Measurements from ENCODE around the gene RRP1B. TPM values are rescaled to one million over a fixed set of nuclear protein-coding genes. Genes with fewer than 3 reads are reported as not detected.
A peak's percentile ranks its signal among the peaks of the same experiment; 100 is the strongest.

The RRP1B gene
- total RNA-seq, 1 experiment from 2014 or later, result 55.9 TPM

DNA sequence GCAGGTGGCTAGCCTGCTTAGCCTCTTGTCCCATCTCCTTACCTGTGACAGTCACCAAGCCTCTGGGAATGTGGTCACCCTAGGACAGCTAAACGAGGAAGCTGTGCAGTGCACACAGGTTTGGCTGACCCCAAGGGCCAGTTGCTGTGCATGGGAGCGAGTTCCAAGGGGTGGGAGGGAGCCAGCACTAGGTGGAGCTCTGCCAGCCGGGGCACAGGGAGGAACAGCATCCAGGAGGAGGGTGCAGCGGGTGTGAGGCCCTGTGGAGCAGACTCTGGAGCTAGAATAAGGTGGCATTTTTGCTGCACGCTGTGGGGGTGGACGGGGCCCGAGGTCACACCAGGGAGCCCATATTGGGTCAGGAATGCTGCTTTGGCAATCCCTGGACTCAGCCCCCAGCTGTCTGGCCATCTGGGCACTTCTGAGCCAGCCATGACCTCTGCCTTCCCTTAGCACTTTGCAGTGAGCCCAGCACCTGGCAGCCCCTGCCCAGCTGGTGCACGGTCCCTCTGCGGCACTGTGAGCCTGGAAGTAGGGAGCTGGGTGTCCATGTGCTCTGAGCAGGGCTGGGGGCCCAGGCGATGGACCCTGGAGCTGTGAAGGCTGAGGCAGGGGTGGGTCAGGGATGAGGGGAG lies 68.3 kb downstream of the RRP1B start:
- H3K36me3 ChIP-seq (ENCODE audit: control insufficient read depth in 1 of 2, insufficient read depth in 2 of 2, low read length in 2 of 2), result peaks cover 3 to 10% of the 10 kb centered on the region in 2 experiments; a peak in 1 of 4 replicates
- peak overlapping the region; percentile 44 to 57 for H3K4me3 ChIP-seq (replicated peaks in 1 of 2; ENCODE audit: low read depth in 1 of 2, low read length in 2 of 2)
- peaks cover 98% of the 10 kb centered on the region for H3K79me2 ChIP-seq (ENCODE audit: insufficient read depth, low read length)
- no peaks in the 10 kb centered on the region for H3K9me2 ChIP-seq (ENCODE audit: insufficient read depth)
- no TSS peak for BruUV-seq (replicated peaks)
- intact Hi-C loops (cut with micrococcal nuclease), result no loop called here
- peak overlapping the region; percentile 81 for H3K4me2 ChIP-seq (ENCODE audit: low read length)
- H3K27ac ChIP-seq (ENCODE audit: low read depth, low read length), result peak overlapping the region; percentile 75
- ATAC-seq, result peak; percentile 48
- DNase-seq (ENCODE audit: low read depth, low spot score), result no peak
- ChIA-PET CTCF (interaction anchor here (1.6 kb wide), 1 partner anchor 10 kb away, joined by 3 read pairs; no protein-coding TSS in a partner anchor), POLR2A (interaction anchor here (2.0 kb wide), 1 partner anchor 15 kb away, joined by 5 read pairs; no protein-coding TSS in a partner anchor), RAD21 (ENCODE audit: low non-redundant PET in 1 of 2, low total read pairs in 2 of 2, uncharacterized antibody in 2 of 2, unreplicated experiment in 2 of 2) (no interaction called here)
- no peaks in the 10 kb centered on the region for H4K20me1 ChIP-seq (ENCODE audit: insufficient read depth)
- H3K27me3 ChIP-seq (ENCODE audit: insufficient read depth, low read length), result no peaks in the 10 kb centered on the region
- H2AFZ ChIP-seq (ENCODE audit: low read depth, low read length, poor library complexity, severe bottlenecking), result no peak overlapping the region
- peak overlapping the region; percentile 58 for H3K9ac ChIP-seq (ENCODE audit: low read length)
- TF ChIP-seq, protein P1, sequence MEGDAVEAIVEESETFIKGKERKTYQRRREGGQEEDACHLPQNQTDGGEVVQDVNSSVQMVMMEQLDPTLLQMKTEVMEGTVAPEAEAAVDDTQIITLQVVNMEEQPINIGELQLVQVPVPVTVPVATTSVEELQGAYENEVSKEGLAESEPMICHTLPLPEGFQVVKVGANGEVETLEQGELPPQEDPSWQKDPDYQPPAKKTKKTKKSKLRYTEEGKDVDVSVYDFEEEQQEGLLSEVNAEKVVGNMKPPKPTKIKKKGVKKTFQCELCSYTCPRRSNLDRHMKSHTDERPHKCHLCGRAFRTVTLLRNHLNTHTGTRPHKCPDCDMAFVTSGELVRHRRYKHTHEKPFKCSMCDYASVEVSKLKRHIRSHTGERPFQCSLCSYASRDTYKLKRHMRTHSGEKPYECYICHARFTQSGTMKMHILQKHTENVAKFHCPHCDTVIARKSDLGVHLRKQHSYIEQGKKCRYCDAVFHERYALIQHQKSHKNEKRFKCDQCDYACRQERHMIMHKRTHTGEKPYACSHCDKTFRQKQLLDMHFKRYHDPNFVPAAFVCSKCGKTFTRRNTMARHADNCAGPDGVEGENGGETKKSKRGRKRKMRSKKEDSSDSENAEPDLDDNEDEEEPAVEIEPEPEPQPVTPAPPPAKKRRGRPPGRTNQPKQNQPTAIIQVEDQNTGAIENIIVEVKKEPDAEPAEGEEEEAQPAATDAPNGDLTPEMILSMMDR (IDR thresholded peaks at IDR 0.05 in 2 of 3, conservative IDR thresholded peaks at IDR 0.05 in 1 of 3; ENCODE audit: borderline replicate concordance in 1 of 3, insufficient read depth in 1 of 3, low read depth in 2 of 3, low read length in 2 of 3), result peak in 2 of 3 experiments; percentile 26 to 42; a peak in 3 of 6 replicates
- TF ChIP-seq YY1 (IDR thresholded peaks at IDR 0.05; ENCODE audit: extremely low read depth, insufficient replicate concordance, low read depth, low read length) (no peak), RAD21 (IDR thresholded peaks at IDR 0.05; ENCODE audit: low read depth) (no peak), TCF7L2 (IDR thresholded peaks at IDR 0.05; ENCODE audit: borderline replicate concordance, extremely low read depth, insufficient read depth, insufficient read length) (no peak)
- TF ChIP-seq, protein P2, sequence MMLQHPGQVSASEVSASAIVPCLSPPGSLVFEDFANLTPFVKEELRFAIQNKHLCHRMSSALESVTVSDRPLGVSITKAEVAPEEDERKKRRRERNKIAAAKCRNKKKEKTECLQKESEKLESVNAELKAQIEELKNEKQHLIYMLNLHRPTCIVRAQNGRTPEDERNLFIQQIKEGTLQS (IDR thresholded peaks at IDR 0.05), result no peak
- no peaks in the 10 kb centered on the region for H3K9me3 ChIP-seq (ENCODE audit: control insufficient read depth in 1 of 2, insufficient read depth in 1 of 2, low read depth in 1 of 2, low read length in 2 of 2)
- peaks cover 47 to 59% of the 10 kb centered on the region in 2 experiments for H3K4me1 ChIP-seq (ENCODE audit: control insufficient read depth in 1 of 2, insufficient read depth in 2 of 2, low read length in 2 of 2)
